Loucy (cell line): ENCODE measurements around the gene CSNK1G2.

ENCODE experiments used
- EZH2phosphoT487 ChIP-seq: fragments of 200-600 bp; IDR thresholded peaks from 2 replicates; pipeline ENCODE4 v1.6.1; 2018; ENCODE audit warnings: antibody characterized with exemption, mild to moderate bottlenecking, moderate library complexity, borderline replicate concordance
- TF ChIP-seq, protein P1 (sequence below): fragments of 200-600 bp; sonication (generic); conservative IDR thresholded peaks from 2 replicates; pipeline ENCODE4 v1.5.1; 2014; ENCODE audit warnings: mild to moderate bottlenecking, antibody characterized with exemption, low read length

DNA sequence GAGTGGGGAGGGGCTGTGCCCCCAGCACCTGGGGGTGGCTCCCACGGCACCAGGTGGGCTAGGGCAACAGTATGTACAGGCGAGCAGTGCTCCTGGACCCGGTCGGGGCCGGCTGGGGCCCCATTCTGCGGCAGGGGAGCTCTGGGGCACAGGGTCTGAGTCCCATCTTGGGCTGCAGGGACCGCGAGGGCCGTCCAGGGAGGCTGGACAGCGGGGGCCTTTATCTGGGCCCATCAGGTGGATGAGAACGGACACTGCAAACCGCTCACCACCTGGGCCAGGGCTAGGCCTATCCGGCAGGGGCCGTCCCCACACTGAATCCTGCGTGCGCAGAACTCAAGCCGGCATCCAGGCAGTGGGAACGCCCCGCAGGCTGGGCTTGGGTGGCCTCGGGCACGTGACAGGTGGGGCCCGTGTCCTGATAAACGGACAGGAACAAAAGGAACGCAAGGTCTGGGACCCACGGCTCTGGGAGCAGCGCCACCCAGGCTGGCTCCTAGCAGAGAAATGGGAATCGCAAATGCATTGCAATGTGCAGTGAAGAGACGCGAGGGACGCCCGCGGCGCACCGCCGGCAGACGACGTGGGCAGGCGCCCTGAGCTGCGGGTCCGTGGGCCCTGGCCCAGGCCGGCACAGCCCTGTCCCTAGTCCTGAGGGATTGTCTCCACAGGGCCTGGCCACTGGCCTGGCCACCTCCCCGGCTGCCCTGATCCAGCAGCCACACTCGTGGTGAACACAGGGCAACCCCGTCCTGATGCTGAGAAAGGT, 44.8 kb downstream of the CSNK1G2 start:
- TF ChIP-seq, protein P1, sequence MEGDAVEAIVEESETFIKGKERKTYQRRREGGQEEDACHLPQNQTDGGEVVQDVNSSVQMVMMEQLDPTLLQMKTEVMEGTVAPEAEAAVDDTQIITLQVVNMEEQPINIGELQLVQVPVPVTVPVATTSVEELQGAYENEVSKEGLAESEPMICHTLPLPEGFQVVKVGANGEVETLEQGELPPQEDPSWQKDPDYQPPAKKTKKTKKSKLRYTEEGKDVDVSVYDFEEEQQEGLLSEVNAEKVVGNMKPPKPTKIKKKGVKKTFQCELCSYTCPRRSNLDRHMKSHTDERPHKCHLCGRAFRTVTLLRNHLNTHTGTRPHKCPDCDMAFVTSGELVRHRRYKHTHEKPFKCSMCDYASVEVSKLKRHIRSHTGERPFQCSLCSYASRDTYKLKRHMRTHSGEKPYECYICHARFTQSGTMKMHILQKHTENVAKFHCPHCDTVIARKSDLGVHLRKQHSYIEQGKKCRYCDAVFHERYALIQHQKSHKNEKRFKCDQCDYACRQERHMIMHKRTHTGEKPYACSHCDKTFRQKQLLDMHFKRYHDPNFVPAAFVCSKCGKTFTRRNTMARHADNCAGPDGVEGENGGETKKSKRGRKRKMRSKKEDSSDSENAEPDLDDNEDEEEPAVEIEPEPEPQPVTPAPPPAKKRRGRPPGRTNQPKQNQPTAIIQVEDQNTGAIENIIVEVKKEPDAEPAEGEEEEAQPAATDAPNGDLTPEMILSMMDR, result no peak
- no peak for TF ChIP-seq EZH2phosphoT487
